ENCODE data around the gene CDR2.

CDR2 gene

DNA sequence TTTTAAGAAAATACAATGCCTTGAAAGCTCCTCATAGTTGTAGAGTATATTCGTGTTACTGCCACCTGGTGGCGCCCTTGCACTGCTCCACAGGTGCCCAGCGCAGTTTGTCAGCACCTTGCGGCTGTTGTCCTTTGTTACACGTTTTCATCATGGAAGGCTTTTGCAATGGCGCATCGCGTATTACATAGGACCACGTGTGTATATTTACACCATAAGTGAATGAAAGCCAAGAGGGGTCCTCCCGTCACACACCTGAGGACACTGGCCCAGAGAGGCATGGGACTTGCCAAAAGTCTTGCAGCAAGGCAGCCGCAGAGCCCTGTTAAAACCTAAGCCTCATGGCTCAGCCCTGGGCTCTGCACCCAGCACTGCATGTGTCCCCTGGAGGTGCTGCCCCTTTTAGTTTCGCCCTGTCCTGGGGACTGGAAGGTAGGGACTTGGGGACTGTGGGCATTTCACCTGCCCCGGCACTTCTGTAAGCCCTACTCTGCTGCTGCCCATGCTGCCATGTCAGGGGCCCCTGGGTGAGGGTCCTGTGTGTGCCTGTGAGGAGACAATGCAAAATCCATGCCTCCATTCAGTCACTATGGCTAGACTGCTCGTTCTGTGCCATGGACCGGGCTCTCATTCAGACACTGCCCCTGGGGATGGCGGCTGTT, 52.9 kb downstream of the CDR2 start:
- TF ChIP-seq, protein P1, sequence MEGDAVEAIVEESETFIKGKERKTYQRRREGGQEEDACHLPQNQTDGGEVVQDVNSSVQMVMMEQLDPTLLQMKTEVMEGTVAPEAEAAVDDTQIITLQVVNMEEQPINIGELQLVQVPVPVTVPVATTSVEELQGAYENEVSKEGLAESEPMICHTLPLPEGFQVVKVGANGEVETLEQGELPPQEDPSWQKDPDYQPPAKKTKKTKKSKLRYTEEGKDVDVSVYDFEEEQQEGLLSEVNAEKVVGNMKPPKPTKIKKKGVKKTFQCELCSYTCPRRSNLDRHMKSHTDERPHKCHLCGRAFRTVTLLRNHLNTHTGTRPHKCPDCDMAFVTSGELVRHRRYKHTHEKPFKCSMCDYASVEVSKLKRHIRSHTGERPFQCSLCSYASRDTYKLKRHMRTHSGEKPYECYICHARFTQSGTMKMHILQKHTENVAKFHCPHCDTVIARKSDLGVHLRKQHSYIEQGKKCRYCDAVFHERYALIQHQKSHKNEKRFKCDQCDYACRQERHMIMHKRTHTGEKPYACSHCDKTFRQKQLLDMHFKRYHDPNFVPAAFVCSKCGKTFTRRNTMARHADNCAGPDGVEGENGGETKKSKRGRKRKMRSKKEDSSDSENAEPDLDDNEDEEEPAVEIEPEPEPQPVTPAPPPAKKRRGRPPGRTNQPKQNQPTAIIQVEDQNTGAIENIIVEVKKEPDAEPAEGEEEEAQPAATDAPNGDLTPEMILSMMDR (conservative IDR thresholded peaks at IDR 0.05; ENCODE audit: low read depth, low read length) = peak; percentile 95
- no peak overlapping the region for H3K4me3 ChIP-seq (ENCODE audit: low read depth, low read length)
- DNase-seq (ENCODE audit: low read depth) = peak; percentile 87

DNA sequence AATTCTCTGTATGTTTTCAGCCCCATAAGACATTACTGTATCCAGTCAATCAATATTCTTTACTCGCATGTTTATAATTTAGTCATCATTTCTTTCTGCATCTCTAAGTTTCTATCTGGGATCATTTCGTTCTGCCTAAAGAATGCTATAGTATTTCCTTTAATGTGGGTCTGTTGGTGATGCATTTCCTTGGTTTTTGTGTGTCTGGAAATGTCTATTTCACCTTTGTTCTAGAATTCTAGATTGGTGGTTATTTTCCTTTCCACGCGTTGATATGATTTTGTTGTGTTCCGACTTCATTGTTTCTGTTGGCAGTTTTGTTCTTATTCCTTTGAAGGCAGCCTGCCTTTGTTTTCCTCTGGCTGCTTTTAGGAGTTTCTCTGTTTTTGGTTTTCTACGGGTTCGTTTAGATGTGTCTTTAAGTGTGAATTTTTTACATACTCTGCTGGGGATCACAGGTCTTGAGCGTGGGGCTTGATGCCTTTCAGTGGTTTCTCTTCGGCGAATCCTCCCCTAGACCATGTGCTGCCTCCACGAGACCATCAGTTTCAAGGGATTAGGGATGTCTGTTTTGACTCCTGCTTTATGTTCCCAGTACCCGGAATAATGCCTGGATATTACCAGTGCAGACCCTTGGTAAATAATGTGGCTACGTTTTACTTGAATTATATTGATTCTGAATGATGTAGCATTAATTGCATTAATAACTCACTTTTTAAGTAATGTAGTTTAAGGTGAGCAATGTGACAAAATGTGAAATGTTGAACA, 53.7 kb downstream of the CDR2 start:
- no peak overlapping the region for H3K4me3 ChIP-seq (ENCODE audit: low read depth, low read length)
- TF ChIP-seq, protein P1 (conservative IDR thresholded peaks at IDR 0.05; ENCODE audit: low read depth, low read length) = no peak
- no peak for DNase-seq (ENCODE audit: low read depth)

DNA sequence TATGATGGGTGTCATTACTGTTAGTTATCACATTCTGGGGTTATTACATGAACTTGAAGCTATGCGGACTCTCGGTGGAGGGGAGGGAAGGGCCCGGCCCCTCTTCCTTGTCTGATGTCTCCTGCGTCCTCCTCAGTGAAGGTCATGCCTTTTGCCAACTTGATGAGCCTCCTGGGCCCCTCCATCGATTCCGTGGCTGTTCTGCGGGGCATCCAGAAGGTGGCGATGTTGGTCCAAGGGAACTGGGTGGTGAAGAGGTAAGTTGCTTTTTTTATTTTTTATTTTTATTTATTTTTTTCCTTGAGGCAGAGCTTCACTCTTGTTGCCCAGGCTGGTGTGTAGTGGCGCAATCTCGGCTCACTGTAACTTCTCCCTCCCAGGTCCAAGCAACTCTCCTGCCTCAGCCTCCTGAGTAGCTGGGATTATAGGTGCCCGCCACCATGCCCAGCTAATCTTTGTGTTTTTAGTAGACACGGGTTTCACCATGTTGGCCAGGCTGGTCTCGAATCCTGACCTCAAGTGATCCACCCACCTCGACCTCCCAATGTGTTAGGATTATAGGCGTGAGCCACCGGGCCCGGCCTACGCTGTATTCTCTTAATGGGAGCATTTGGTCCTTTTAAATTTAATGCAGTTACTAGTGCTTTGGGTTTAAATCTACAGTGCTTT, 55.6 kb downstream of the CDR2 start:
- TF ChIP-seq, protein P1 (conservative IDR thresholded peaks at IDR 0.05; ENCODE audit: low read depth, low read length) = peak; percentile 78

DNA sequence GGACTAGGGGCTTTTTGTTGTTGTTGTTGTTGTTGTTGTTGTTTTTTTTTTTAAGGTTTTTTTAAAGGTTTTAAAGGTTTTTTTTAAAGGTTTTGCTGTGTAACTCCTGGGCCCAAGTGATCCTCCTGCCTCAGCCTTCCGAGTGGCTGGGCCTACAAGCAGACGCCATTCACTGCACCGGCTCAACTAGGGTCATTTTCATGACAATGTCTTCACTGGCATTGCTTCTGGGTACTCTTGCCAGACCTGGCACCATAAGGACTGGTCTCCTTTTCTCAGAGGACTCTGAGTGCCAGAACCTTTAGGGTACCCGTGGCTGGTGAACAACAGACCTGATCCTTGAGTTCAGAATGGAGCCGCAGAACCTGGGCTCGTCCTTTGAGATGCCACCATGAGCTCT, 56.8 kb downstream of the CDR2 start:
- DNase-seq (ENCODE audit: low read depth) = no peak
- H3K4me3 ChIP-seq (ENCODE audit: low read depth, low read length) = no peak overlapping the region
- TF ChIP-seq, protein P1 (conservative IDR thresholded peaks at IDR 0.05; ENCODE audit: low read depth, low read length) = no peak

More for the DNA sequence above, 55.6 kb downstream of the CDR2 start:
- H3K4me3 ChIP-seq (ENCODE audit: low read depth, low read length) = no peak overlapping the region
- peak; percentile 58 for DNase-seq (ENCODE audit: low read depth)

DNA sequence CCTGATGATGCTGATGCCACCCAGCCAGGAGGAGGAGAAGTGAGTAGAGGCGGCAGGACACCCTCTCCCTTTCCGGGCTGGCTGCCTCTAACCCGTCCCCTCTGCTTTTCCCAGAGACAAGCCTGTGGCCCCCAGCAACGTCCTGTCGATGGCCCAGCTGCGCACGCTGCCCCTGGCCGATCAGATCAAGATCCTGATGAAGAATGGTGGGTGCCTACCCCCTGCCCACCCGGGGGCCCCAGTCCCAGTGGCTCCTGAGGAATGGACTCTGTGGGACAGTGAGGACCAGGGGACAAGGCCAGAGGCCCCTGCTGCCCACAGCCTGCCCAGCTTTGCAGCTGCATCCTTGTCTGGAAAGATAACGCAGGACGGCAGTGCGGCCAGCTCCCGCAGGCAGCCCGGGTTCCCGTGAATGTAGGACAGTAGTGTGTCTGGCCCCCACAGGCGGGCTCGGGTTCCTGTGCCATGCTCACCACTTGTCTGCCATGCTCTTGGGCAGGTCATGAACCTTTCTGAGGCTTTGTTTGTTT, 57.4 kb downstream of the CDR2 start:
- TF ChIP-seq, protein P1 (conservative IDR thresholded peaks at IDR 0.05; ENCODE audit: low read depth, low read length) = no peak
- no peak for DNase-seq (ENCODE audit: low read depth)
- no peak overlapping the region for H3K4me3 ChIP-seq (ENCODE audit: low read depth, low read length)

DNA sequence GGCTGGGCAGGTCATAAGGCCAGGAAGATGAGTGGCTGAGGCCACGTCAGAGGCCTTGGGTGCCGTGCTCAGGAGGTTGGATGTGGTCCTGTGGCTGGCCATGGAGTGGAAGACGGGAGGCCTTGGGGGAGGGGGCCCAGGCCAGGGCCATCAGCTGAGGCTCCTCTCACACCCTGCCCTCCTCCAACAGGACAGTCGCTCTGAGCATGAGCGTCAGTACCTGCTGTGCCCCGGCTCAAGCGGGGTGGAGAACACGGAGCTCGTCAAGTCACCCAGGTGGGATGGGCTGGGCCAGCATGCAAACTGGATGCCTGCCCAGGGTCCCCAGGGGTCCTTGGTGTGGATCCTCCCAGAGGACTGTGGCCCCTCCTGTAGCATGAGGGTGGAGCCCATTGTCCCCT, 58.0 kb downstream of the CDR2 start:
- no peak for DNase-seq (ENCODE audit: low read depth)
- TF ChIP-seq, protein P1 (conservative IDR thresholded peaks at IDR 0.05; ENCODE audit: low read depth, low read length) = no peak
- H3K4me3 ChIP-seq (ENCODE audit: low read depth, low read length) = no peak overlapping the region

Data from choroid plexus epithelial cell (primary cell).